Measurements from ENCODE around the gene LAMB3. TPM values are rescaled to one million over a fixed set of nuclear protein-coding genes. Genes with fewer than 3 reads are reported as not detected.

Gene LAMB3
- total RNA-seq, 1 experiment from 2014 or later: 2.0 TPM

DNA sequence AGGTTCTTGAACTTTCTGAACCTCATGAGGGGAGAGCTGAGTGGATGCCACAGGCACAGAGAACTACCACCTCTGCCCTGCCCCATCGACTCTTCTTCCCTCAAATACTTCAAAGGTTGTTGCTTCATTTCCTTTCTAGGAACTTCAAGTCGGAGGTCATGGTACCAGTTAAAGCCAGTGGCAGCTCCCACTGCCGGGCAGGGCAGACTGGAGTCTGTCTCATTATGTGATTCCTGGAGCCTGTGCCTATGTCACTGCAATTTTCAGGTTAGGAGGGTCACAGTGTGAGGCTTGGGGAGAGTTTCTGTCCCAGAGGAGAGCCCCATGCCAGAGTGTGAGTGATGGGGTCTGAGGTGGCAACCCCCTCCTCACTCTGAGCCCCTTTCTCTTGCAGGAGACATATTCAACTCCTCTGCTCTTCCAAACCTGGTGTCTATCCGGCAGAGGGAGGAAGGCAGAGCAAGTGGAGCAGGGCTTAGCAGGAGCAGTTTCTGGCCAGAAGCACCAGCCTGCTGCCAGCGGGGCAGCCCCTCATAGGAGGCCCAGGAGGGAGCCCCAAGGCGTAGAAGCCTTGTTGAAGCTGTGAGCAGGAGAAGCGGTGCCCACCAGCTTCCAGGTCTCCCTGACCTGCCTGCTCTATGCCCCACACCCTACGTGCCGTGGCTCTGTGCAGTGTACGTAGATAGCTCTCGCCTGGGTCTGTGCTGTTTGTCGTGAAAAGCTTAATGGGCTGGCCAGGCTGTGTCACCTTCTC, 39.4 kb downstream of the LAMB3 start:
- in situ Hi-C loops (cut with HindIII; ENCODE audit: low pct_unique_long_range_greater_than_20kb, low sequenced_read_pairs): no loop called here
- no peak for DNase-seq (ENCODE audit: low read depth, low spot score)

DNA sequence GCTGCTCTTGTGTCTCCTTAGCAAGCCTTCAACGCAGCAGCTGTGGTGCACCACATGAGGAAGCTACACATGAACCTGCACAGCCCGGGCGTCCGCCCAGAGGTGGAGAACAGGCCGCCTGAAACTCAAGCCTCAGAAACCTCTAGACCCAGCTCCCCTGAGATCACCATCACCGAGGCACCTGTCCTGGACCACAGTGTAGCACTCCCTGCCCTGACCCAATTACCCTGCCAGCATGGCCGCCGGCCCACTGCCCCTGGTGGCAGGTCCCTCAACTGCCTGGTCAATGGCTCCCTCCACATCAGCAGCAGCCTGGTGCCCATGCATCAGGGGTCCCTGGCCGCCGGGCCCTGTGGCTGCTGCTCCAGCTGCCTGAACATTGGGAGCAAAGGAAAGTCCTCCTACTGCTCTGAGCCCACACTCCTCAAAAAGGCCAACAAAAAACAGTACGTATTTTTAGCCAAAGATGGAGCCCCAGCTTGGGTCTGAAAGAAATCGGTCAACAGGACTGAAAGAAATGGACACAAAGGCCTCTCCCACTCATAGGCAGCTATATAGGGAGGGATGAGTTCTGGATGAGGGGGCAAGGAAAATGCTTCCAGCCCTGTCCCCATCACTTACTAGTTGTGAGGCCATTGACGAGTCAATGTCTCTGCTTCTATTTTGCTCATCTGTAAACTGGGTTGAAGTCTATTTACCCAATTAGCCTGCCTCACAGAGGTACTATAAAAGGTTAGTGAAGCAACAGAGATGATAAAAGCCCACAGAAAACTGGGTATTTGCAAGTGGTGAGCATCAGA, 40.3 kb downstream of the LAMB3 start:
- in situ Hi-C loops (cut with HindIII; ENCODE audit: low pct_unique_long_range_greater_than_20kb, low sequenced_read_pairs): no loop called here
- DNase-seq (ENCODE audit: low read depth, low spot score): no peak

DNA sequence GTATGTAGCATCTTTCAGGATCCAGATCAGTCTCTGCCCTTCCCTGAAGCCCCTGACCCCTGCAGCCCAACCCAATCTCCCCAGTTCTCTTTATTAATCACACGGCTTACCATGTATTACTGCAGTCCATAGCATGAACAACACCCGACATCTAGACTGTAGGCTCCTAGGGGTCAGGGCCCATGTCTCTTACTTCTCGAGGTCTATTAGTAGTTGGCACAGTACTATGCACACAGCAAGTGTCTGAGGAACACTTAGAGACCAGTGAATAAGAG, 41.7 kb downstream of the LAMB3 start:
- no peak for DNase-seq (ENCODE audit: low read depth, low spot score)
- in situ Hi-C loops (cut with HindIII; ENCODE audit: low pct_unique_long_range_greater_than_20kb, low sequenced_read_pairs): no loop called here

DNA sequence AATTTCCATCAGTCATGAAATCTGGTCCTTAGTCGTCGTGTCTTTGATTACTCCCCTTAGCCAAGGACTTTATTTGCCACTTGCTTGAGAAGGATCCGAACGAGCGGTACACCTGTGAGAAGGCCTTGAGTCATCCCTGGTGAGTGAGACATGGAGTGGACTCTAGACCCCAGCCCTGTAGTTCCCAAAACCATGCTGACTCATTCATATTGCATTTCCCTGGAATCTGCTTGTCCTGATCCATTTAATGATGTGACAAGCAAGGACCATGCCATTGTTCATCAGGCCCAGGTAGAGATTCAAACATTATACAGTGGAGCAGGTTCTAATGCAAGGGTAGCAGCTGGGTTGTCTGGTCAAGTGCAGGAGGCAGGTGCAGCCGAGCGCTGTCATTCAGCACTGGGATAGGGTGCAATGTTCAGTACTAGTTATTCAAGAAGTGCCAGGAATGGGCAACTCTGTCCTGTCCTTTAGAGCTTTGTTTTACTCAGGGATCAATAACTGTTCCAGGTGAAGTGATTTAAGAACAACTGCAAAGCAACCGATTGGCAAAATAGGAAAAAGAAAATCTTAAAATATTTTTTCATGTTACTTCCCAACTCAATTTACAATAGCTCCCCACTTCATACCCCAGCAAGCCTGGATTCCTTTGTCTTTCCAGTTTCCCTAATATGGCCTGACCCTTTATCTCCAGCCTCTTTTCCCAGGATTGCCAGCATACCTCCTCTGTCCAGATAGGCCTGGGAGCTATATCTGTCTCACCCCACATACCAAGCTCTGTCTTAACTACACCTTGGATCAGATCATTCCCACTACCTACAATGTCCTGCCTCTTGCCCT, 42.2 kb downstream of the LAMB3 start:
- no peak for DNase-seq (ENCODE audit: low read depth, low spot score)
- in situ Hi-C loops (cut with HindIII; ENCODE audit: low pct_unique_long_range_greater_than_20kb, low sequenced_read_pairs): no loop called here

DNA sequence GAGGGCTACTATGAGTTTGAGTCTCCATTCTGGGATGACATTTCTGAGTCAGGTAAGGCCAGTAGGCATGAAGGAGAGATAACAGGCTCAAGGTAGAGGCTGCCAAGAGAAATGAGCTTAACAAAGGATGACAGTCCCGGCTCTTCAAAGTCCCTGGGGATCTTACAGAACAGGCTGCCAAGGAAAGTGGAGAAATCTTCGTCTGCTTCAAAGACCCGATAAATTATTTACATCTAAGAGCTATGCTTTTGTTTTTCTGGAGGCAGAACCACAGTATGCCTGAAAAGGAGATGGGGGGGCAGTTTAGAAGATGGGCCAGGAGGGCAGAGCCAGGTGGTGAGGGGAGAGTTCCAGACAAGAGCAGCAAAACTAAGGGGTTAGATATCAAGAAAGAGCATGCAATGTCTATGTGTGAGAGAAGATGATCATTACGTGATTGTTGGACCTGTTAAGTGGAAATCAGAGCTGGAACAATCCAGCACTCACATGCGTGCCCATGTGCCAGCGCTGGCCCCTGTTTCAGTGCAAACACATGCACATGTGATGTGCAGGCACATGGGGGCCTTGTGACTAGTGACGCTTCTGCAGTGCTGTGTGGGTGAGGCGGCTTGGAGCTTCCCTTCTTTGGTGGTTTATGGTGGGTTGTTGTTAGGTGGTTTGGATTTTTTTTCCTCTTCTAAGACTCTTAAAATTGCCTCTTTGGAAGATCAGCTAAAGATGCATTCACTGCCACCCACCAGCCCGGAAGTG, 43.0 kb downstream of the LAMB3 start:
- DNase-seq (ENCODE audit: low read depth, low spot score): peak; percentile 38
- in situ Hi-C loops (cut with HindIII; ENCODE audit: low pct_unique_long_range_greater_than_20kb, low sequenced_read_pairs): no loop called here

DNA sequence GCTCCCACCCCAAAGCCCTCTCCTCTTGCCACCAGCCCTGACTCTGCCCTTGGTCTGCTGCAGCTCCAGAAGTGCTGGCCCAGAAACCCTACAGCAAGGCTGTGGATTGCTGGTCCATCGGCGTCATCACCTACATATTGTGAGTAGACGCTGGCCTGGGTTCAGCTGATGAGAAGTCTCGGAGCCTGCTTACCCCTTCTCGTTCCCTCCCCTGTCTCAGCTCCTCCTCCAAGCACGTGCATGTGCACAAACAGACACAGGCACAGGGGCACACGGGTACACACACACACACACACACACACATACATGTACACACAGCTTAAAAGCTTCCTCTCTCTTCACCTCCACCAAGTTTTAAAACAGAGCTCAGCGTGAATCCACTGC, 44.4 kb downstream of the LAMB3 start:
- in situ Hi-C loops (cut with HindIII; ENCODE audit: low pct_unique_long_range_greater_than_20kb, low sequenced_read_pairs): no loop called here
- DNase-seq (ENCODE audit: low read depth, low spot score): no peak

DNA sequence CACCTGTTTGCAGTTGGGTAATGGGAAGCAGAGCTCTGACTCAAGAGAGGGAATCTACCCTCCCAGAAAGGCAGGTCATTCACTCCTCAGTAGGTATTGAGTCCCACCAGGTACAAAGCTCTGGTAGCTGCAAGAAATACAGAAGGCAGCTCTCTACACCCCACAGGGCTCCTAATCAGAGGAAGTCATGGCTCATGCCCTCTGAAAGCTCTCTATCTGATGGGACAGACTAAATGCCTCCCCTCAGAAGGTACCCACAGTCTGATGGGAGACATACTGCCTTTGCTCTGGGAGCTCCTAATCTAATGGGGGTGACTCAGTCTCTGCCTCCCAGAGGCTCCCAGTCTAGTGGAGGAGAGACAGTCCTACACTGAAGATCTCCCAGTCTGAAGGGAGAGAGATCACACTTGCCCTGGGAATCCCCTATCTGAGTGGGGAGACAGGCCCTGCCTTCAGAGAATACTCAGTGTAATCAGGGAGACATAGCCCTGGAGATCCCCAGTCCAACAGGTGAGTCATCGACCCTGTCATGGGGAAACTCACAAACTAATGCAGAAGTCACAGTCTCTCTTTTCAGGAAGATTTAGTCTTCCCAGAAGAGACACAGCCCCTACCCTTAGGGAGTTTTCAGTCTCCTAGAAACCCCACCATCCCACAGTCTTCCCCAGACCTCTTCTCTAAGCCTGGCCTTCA, 45.0 kb downstream of the LAMB3 start:
- no peak for DNase-seq (ENCODE audit: low read depth, low spot score)
- in situ Hi-C loops (cut with HindIII; ENCODE audit: low pct_unique_long_range_greater_than_20kb, low sequenced_read_pairs): no loop called here

DNA sequence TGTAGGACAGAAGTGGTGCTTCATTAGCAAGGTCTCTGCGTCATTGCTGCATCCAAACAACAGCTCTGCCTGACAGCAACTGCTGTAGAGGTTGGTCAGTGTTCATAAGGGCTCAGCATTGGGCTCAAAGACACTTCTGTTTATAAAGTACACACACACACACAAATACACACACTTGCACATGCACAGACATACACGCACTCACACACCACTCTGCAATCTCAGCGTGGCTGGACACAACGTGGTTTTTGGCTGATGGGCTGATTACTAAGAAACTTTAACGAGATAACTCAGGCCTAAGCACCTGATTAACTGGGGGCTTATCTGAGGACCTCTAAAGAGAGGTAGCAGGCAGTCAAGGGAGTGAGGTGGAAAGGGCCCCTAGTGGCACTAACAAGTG, 48.3 kb downstream of the LAMB3 start:
- in situ Hi-C loops (cut with HindIII; ENCODE audit: low pct_unique_long_range_greater_than_20kb, low sequenced_read_pairs): no loop called here
- no peak for DNase-seq (ENCODE audit: low read depth, low spot score)

DNA sequence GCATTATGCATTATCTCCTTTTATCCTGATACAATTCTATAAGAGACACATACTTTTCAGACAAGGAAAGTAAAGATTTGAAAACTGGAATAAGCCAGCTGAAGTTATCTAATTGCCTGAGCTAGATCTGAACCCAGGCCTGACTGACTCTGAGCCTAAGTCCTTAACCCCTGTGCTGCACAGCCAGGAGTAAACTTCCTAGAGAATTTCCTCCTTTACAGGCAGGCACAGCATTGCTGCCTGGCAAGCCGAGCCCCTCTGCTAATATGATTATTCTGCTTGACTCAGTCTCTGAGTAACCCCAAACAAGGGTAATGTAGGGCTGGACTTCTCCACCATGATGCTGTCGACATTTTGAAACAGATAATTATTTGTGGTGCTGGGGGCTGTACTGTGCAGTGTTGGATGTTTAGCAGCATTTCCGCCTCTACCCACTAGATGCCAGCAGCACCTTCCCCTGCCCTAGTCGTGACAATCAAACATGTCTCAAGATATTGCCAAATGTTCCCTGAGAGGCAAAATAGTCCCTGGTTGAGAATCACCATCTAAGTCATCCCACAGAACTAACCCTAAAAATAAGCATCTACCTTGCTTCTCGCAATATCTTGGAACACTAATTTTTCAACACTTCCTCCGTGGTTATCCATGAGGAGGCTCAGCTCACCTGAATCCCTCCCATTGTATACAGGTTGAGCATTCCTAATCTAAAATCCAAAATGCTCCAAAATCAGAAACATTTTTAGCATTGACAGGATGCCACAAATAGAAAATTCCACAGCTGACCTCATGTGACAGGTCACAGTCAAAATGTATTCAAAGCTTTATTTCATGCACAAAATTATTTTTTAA, 50.2 kb downstream of the LAMB3 start:
- in situ Hi-C loops (cut with HindIII; ENCODE audit: low pct_unique_long_range_greater_than_20kb, low sequenced_read_pairs): no loop called here
- peak; percentile 76 for DNase-seq (ENCODE audit: low read depth, low spot score)

DNA sequence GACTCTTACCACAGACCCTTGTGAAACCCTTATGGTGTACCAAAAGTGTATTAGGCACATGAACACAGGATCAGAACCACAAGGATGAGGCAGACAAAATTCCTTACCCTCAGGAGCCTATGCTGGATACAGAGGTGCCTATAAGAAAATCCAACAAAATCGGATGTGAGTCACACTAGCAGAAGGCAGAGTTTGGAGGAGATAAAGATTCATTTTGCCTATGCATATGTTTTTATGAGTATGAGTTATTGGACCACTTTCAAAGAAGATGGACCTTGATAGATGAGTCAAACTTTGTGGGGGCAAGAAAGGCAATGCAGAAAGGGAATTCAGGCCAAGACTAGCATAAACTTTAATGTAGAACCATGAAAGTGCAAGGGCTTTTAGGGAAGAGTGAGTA, 51.7 kb downstream of the LAMB3 start:
- in situ Hi-C loops (cut with HindIII; ENCODE audit: low pct_unique_long_range_greater_than_20kb, low sequenced_read_pairs): no loop called here
- no peak for DNase-seq (ENCODE audit: low read depth, low spot score)

DNA sequence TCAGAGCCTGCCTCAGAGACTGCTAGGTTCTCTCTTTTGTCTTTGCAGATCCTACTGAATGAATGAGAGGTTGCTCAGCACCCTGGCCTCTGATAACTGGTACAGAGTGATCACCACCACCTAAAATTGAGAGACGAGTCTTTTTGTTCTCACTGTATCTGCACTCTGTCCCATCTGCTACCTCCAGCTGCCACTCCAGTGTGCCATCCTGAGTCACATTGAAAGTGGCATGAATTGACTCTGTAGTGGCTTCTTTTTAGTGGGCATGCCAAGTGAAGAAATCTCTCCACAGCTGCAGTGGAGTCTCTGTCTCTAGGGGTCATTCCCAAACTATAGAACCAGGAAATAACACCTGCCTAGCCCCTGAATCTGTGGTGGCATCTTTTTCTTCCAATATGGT, 54.0 kb downstream of the LAMB3 start:
- in situ Hi-C loops (cut with HindIII; ENCODE audit: low pct_unique_long_range_greater_than_20kb, low sequenced_read_pairs): no loop called here
- no peak for DNase-seq (ENCODE audit: low read depth, low spot score)

DNA sequence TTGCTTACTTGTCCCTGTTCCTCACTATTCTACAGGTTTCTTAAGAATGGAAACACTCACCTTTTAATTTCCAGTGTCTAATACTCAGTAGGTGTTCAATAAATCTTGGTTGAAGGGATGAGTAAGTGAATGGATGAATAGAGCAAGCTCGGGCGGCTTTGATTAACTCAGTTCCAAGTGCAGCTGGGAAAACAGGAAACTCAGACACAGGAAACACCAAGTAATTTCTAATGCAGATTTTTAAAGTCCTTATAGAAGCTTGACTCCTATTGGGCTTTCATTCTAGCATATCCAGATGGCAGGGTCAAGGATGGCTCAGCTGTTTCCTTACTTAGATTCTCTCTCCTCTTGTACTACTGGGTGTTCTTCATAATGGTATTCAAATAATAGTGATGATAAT, 54.7 kb downstream of the LAMB3 start:
- in situ Hi-C loops (cut with HindIII; ENCODE audit: low pct_unique_long_range_greater_than_20kb, low sequenced_read_pairs): no loop called here
- DNase-seq (ENCODE audit: low read depth, low spot score): no peak

DNA sequence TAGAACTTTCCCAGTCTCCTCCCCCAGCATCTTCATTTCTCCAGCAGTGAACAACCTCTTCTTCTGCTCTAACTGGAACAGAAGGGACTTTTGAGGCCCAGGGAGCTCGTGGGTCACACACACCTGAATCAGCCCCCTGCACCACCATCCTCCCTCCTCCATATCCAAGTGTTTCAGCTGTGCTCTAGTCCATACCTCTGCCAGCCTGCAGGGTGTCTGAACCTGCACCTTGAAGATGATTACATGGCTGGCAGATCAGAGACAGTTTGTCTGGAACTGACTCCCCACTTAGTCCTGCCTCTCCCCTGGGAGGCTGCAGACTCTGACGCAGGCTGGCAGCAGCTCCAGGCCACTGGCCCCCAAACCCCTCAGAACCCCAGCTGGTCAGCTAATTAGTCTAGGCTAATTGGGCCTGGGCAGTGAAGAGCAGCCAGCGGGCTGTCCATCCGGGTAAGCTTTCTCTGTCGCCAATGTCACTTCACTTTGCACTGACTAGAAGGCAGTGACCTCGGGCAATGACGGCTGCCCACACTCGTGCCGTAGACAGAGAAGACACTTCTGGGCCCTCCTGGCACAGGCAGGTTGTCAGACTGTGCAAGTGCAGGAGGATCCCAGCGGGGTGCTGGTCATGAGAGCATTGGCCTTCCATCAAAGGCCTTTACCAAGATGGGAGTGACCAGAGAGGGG, 56.5 kb downstream of the LAMB3 start:
- no peak for DNase-seq (ENCODE audit: low read depth, low spot score)
- in situ Hi-C loops (cut with HindIII; ENCODE audit: low pct_unique_long_range_greater_than_20kb, low sequenced_read_pairs): no loop called here

DNA sequence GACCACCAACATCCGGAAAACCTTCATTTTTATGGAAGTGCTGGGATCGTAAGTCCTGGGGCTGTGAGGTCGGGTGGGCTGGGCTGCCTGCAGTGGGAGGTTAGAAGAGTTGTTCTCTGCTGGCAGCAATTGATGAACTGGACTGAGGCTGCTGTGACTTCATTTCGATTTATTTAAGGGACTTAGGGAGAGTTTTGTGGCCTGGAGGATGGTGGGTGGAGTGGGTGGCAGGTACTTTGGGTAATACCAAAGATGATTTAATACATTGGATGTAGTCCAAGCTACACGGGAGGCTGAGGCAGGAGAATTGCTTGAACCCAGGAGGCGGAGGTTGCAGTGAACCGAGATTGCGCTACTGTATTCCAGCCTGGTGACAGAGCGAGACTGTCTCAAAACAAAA, 57.2 kb downstream of the LAMB3 start:
- in situ Hi-C loops (cut with HindIII; ENCODE audit: low pct_unique_long_range_greater_than_20kb, low sequenced_read_pairs): no loop called here
- no peak for DNase-seq (ENCODE audit: low read depth, low spot score)

DNA sequence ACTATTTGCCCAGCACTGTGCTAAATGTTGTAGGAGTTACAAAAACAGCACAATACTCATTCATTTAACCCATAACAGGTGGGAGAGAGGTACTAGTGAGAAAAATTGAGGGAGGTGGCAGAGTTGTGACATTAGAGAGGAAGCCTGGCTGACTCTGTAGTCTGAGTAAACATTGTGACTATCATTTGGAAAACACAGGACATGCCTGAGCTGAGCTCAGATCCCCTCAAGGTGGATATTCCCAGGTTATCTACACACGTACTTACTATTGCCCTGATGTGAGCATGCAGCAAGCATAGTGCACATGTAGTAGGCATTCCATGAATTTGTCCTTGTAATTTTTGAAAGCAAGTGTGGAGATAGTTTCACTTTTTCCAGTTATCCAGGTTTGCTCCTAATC, 57.8 kb downstream of the LAMB3 start:
- in situ Hi-C loops (cut with HindIII; ENCODE audit: low pct_unique_long_range_greater_than_20kb, low sequenced_read_pairs): no loop called here

DNA sequence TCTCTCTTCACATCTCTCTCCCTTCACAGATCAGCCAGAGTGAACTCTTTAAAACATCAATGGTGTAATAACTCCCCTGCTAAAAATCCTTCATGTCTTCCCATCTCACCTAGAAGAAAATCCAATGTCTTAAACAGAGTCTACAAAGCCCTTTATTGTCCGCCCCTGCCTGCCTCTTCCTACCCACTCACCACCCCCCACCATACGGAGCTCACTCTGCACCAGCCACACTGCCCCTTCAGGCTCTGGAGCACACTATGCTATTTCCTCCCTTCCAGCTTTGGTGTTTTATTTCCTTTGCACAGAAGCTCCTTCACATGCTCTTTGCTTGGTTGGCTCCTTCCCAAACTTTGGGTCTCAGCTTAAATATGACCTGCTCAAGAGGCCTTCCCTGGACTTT, 58.5 kb downstream of the LAMB3 start:
- peak; percentile 23 for DNase-seq (ENCODE audit: low read depth, low spot score)
- in situ Hi-C loops (cut with HindIII; ENCODE audit: low pct_unique_long_range_greater_than_20kb, low sequenced_read_pairs): no loop called here

More for the DNA sequence above, 57.8 kb downstream of the LAMB3 start:
- no peak for DNase-seq (ENCODE audit: low read depth, low spot score)

Data from SK-MEL-5 (cell line).